Thymus (tissue), 11 donors: ENCODE measurements around the gene APOC1. TPM values are rescaled to one million over a fixed set of nuclear protein-coding genes. Genes with fewer than 3 reads are reported as not detected.
"Not testable (repeated sequence)": the region's sequence is repeated elsewhere in the genome, so short reads cannot be mapped to it uniquely, and the experiment has no call there.

Source experiments
- DNase-seq, 9 donors: peaks; one replicate each; pipeline ENCODE4 v3.0.0-alpha.2; 2013; ENCODE audit warnings: low spot score in 9 of 9, low read depth in 6 of 9, missing footprints in 1 of 9
- H3K27ac ChIP-seq, 2 donors: one replicate each; pipeline ENCODE4 v1.5.1; 2013; ENCODE audit warnings: control low read depth in 1 of 2, low read depth in 1 of 2, low read length in 1 of 2, mild to moderate bottlenecking in 1 of 2, moderate library complexity in 1 of 2
- H3K27me3 ChIP-seq, 2 donors: one replicate each; pipeline ENCODE4 v1.5.1; 2013; ENCODE audit warnings: low read length in 1 of 2; ENCODE audit not compliant: control insufficient read depth in 2 of 2, insufficient read depth in 1 of 2
- H3K36me3 ChIP-seq, 2 donors: one replicate each; pipeline ENCODE4 v1.5.1; 2013; ENCODE audit warnings: low read length in 1 of 2, mild to moderate bottlenecking in 1 of 2, moderate library complexity in 1 of 2; ENCODE audit not compliant: control insufficient read depth in 2 of 2, insufficient read depth in 2 of 2
- H3K4me1 ChIP-seq, 2 donors: one replicate each; pipeline ENCODE4 v1.5.1; 2013; ENCODE audit warnings: low read length in 2 of 2; ENCODE audit not compliant: control insufficient read depth in 2 of 2, insufficient read depth in 2 of 2
- H3K4me3 ChIP-seq, 2 donors: one replicate each; pipeline ENCODE4 v1.5.1; 2013; ENCODE audit warnings: low read length in 2 of 2, control low read depth in 1 of 2, mild to moderate bottlenecking in 1 of 2
- H3K9me3 ChIP-seq, 2 donors: one replicate each; pipeline ENCODE4 v1.5.1; 2013; ENCODE audit warnings: low read length in 1 of 2, mild to moderate bottlenecking in 1 of 2; ENCODE audit not compliant: control insufficient read depth in 2 of 2, insufficient read depth in 1 of 2
- WGBS: extraction: QIAGEN DNeasy Blood & Tissue Kit; methylation state at CpG from one replicate; pipeline ENCODE4 v1.1.7; 2013; 5-methylcytosine and 5-hydroxymethylcytosine counted together
- polyA plus RNA-seq: library from polyadenylated mRNA; stranded (reverse); fragments of 200-250 nt; gene quantifications from one replicate; pipeline ENCODE4 v1.2.3, GENCODE V29; 2013
- total RNA-seq: library from RNA; stranded (reverse); fragments of 120-200 nt; gene quantifications from one replicate; pipeline ENCODE4 v1.2.4, GENCODE V29; 2013
- donor health status: healthy.

Gene APOC1
- total and polyA plus RNA-seq, 2 donors, result 85.6 to 249 TPM

DNA sequence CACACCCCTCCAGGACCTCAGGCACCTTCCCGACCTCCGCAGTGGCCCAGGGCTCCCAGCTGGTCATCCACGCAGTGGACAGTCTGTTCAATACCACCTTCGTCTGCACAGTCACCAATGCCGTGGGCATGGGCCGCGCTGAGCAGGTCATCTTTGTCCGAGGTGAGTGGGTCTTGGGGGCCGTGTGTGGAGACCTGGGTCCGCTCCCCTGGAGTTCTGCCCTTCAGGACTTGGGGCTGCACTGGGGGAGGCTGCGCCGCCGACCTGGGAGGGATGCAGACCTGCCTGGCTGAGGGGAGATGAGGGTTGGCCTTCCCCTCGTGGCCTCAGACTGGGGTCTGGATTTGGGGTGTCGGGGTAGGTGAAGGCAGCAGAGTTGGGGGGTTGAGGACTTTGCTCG is 40.1 kb upstream of the APOC1 start:
- Histone ChIP-seq H3K27me3 (no peaks in the 10 kb centered on the region), H3K36me3 (no peaks in the 10 kb centered on the region), H3K27ac (no peak overlapping the region), H3K4me1 (peaks cover 7 to 28% of the 10 kb centered on the region in 2 donors), H3K9me3 (no peaks in the 10 kb centered on the region), H3K4me3 (no peak overlapping the region)
- DNase-seq, result no peak
- WGBS, result 95% methylated on average over 16 of the region's 16 CpGs

DNA sequence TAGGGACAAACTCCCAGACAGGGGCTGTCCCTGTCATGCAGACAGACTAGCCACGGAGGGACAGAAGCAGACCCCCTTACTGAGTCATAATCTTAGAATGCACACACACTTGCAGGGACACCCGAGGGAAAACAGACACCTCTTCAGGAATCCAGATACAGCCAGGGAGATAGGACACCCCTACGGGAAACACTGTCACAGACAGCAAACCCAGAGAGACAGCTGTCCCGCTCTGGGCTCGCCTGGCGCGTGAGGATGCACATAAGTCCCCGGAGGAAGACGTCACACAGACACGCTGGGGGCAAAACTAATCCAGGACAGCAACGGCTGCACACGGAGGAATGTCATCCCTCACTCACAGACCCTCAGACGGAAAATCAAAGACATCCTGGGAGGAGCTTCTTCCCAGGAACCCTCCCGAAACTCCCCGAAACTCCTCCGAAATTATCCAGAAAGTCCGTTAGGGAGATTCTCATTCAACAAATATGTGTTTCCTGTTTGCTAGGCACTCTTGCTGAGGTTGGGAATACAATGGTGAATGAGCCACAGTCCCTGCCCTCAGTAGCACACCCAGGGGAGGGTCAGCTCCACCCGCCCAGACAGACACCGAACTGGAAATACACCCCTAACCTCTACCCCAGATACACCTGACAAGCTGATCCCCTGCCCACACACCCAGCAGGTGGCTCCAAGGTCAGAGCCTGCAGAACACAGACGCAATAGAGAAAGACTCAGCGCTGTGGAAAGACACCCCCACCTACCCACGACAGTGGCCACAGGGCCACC is 38.5 kb upstream of the APOC1 start:
- DNase-seq, result no peak
- Histone ChIP-seq H3K36me3 (no peaks in the 10 kb centered on the region), H3K4me1 (peaks cover 7 to 28% of the 10 kb centered on the region in 2 donors), H3K27ac (no peak overlapping the region), H3K9me3 (no peaks in the 10 kb centered on the region), H3K27me3 (no peaks in the 10 kb centered on the region), H3K4me3 (no peak overlapping the region)
- WGBS, result 89% methylated on average over 22 of the region's 22 CpGs

DNA sequence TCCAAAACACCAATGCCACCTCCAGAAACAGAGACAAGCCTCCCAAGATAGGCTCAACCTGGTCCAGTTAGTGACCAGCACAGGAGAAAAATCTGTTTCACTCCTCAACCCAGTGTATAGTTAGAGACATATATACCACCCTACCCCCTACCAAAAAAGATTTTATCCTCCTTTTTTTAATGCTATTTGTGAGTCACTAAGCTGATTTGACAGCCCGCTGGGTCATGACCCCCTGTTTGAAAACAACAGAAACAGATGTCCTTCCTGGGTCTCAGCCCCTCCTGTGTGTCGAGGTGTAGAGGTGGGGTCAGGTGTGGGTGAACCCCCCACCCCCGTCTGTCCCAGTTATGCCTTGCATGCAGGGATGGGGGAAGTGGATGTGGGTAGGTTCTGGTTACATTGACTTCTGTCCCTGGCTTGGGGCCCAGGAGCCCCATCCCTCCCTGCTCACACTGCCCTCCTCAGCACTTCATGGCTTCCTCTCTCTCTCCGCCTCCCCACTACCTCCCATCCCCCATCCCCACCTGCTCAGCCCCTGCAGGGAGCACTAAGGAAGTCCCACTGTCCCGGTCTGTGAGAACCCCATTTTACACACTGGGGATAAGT is 37.4 kb upstream of the APOC1 start:
- no peaks in the 10 kb centered on the region for H3K36me3 ChIP-seq
- WGBS, result 18% methylated on average over 5 of the region's 5 CpGs

DNA sequence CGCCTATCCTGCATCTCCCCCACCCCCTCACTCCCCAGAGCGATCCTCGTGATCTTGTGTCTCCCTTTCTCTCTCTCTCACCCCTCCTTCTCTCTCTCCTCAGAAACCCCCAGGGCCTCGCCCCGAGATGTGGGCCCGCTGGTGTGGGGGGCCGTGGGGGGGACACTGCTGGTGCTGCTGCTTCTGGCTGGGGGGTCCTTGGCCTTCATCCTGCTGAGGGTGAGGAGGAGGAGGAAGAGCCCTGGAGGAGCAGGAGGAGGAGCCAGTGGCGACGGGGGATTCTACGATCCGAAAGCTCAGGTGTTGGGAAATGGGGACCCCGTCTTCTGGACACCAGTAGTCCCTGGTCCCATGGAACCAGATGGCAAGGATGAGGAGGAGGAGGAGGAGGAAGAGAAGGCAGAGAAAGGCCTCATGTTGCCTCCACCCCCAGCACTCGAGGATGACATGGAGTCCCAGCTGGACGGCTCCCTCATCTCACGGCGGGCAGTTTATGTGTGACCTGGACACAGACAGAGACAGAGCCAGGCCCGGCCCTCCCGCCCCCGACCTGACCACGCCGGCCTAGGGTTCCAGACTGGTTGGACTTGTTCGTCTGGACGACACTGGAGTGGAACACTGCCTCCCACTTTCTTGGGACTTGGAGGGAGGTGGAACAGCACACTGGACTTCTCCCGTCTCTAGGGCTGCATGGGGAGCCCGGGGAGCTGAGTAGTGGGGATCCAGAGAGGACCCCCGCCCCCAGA is 36.1 kb upstream of the APOC1 start:
- H3K4me1 ChIP-seq, result peaks cover 7 to 28% of the 10 kb centered on the region in 2 donors
- DNase-seq, result no peak
- no peaks in the 10 kb centered on the region for H3K9me3 ChIP-seq
- no peaks in the 10 kb centered on the region for H3K27me3 ChIP-seq
- H3K36me3 ChIP-seq, result no peaks in the 10 kb centered on the region
- H3K27ac ChIP-seq, result no peak overlapping the region
- 96% methylated on average over 26 of the region's 26 CpGs for WGBS
- H3K4me3 ChIP-seq, result no peak overlapping the region

More for the DNA sequence above, 37.4 kb upstream of the APOC1 start:
- DNase-seq, result peak in 7 of 9 donors; percentile 28 to 74 (median 42)
- Histone ChIP-seq H3K27me3 (no peaks in the 10 kb centered on the region), H3K27ac (peak overlapping the region in 1 of 2 donors; percentile 65), H3K4me3 (no peak overlapping the region), H3K4me1 (peaks cover 7 to 28% of the 10 kb centered on the region in 2 donors), H3K9me3 (no peaks in the 10 kb centered on the region)

DNA sequence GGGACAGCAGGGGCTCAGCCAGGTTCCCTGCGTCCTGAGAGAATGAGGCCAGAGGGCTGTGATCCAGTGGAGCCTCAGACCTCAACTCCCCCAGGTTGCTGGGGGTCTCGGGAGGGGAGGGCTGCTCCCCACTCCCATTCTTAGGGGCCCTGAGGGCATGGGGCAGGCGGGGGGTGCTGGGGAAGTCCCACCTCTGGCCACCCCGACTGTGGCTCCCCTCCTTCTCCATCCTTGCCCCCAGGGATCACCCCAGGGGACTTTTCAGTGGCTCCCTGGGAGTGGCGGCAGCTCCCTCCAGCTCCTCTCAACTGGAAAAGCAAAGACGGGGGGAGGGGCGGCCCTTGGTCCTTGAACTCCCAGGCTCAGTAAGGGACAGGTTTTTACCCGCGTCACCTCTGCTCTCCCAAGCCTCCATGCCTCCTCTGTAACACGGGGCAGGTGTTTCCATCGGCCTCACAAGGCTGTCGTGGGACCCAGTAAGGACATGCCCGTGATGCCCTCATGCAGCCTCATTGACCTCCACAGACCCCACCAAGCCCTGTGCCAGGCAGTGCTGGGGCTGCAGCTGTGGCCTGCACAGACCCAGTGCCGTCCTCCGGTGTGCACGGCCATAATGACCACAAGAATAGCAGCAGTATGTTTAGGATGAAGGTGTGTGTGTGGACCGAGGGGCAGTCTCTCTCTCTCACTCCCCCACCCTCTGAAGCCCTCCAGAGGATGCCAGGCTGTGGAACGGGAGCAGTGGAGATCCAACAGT is 34.9 kb upstream of the APOC1 start:
- no peak for DNase-seq
- Histone ChIP-seq H3K9me3 (no peaks in the 10 kb centered on the region), H3K27ac (no peak overlapping the region), H3K27me3 (no peaks in the 10 kb centered on the region), H3K4me1 (peaks cover 7 to 26% of the 10 kb centered on the region in 2 donors), H3K36me3 (no peaks in the 10 kb centered on the region), H3K4me3 (no peak overlapping the region)
- WGBS, result 95% methylated on average over 18 of the region's 18 CpGs

DNA sequence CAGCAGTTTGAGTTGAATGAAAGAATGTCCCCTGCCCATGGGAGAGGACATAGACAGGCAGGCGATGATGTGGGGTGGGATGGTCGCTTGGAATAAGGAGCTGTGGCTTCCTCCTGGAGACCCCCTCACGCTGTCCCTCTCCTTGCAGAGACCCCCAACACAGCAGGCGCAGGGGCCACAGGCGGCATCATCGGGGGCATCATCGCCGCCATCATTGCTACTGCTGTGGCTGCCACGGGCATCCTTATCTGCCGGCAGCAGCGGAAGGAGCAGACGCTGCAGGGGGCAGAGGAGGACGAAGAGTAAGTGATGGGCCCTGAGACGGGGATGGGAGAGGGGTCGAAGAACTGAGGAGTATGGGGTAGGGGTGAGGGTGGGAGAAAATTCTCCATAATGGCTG is 32.3 kb upstream of the APOC1 start:
- Histone ChIP-seq H3K36me3 (no peaks in the 10 kb centered on the region), H3K4me3 (no peak overlapping the region), H3K4me1 (peaks cover 6 to 10% of the 10 kb centered on the region in 2 donors), H3K9me3 (no peaks in the 10 kb centered on the region), H3K27me3 (no peaks in the 10 kb centered on the region), H3K27ac (no peak overlapping the region)
- DNase-seq, result no peak
- 97% methylated on average over 15 of the region's 15 CpGs for WGBS

DNA sequence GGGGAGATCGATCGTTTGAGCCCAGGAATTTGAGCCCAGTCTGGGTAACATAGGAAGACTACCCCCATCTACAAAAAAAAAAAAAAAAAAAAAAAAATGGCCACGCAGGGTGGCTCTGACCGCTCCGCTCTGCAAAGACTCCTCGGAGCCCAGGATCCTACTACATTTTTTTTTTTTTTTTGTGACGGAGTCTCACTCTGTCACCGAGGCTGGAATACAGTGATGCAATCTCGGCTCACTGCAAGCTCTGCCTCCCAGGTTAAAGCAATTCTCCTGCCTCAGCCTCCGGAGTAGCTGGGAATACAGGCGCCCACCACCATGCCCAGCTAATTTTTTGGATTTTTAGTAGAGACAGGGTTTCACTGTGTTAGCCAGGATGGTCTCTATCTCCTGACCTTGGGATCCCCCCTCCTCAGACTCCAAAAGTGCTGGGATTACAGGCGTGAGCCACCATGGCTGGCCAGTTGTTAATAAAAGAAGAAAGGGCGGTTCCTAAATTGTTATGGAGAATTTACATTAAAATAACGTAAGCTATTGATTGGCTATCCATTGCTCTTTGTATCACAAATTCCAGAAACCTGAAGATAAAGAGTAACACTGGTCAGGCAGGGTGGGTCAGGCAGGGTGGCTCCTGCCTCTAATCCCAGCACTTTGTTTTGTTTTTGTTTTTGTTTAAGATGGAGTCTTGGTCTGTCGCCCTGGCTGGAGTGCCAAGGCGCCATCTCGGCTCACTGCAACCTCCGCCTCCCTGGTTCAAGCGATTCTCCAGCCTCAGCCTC is 31.6 kb upstream of the APOC1 start:
- not testable (repeated sequence) for DNase-seq, H3K36me3 ChIP-seq, H3K9me3 ChIP-seq, H3K27me3 ChIP-seq, H3K4me1 ChIP-seq, H3K4me3 ChIP-seq, H3K27ac ChIP-seq
- WGBS, result 95% methylated on average over 19 of the region's 19 CpGs

DNA sequence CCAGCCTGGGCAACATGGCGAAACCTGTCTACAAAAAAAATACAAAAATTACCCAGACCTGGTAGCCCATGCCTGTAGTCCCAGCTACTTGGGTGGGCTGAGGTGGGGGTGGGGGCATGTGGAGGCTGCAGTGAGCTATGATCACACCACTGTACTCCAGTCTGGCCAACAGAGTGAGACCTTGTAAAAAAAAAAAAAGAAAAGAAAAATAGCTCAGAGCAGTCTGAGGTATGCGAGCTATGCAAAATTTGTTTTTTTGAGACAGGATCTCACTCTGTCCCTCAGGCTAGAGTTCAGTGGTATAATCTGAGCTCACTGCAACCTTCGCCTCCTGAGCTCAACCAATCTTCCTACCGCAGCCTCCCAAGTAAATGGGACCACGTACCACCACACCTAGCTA is 30.5 kb upstream of the APOC1 start:
- Histone ChIP-seq H3K27ac (no peak overlapping the region), H3K9me3 (no peaks in the 10 kb centered on the region), H3K27me3 (no peaks in the 10 kb centered on the region), H3K36me3 (no peaks in the 10 kb centered on the region), H3K4me1 (no peaks in the 10 kb centered on the region), H3K4me3 (no peak overlapping the region)
- DNase-seq, result no peak
- WGBS, result 96% methylated on average over 5 of the region's 5 CpGs
